Inferior parietal cortex (tissue), 1 donor: ENCODE results near the gene SGMS1.

Experiments
- DNase-seq: peaks from one replicate; pipeline ENCODE4 v3.0.0-alpha.2; 2016; ENCODE audit errors: extremely low spot score

The SGMS1 gene

GRCh38 chr10:50613150-50613549 is 10.6 kb downstream of the SGMS1 start:
- DNase-seq, result no peak

- DNase-seq, result no peak
Observed at GRCh38 chr10:50610368-50610767, 13.4 kb downstream of the SGMS1 start.

GRCh38 chr10:50607356-50607925 is 16.3 kb downstream of the SGMS1 start:
- DNase-seq, result no peak

GRCh38 chr10:50605951-50606270 is 17.8 kb downstream of the SGMS1 start:
- no peak for DNase-seq

GRCh38 chr10:50605269-50605950 is 18.3 kb downstream of the SGMS1 start:
- no peak for DNase-seq

- DNase-seq, result no peak
Observed at GRCh38 chr10:50604809-50605208, 18.9 kb downstream of the SGMS1 start.

- no peak for DNase-seq
Observed at GRCh38 chr10:50604049-50604640, 19.6 kb downstream of the SGMS1 start.

- DNase-seq, result no peak
Observed at GRCh38 chr10:50603151-50603850, 20.5 kb downstream of the SGMS1 start.

GRCh38 chr10:50601974-50602373 is 21.8 kb downstream of the SGMS1 start:
- DNase-seq, result no peak

GRCh38 chr10:50600831-50601477 is 22.8 kb downstream of the SGMS1 start:
- no peak for DNase-seq

- no peak for DNase-seq
Observed at GRCh38 chr10:50600286-50600685, 23.5 kb downstream of the SGMS1 start.

- no peak for DNase-seq
Observed at GRCh38 chr10:50596897-50597296, 26.9 kb downstream of the SGMS1 start.

- no peak for DNase-seq
Observed at GRCh38 chr10:50596456-50596855, 27.3 kb downstream of the SGMS1 start.

GRCh38 chr10:50595785-50596184 is 28.0 kb downstream of the SGMS1 start:
- DNase-seq, result no peak

- DNase-seq, result no peak
Observed at GRCh38 chr10:50593523-50594376, 30.0 kb downstream of the SGMS1 start.

GRCh38 chr10:50592961-50593418 is 30.8 kb downstream of the SGMS1 start:
- DNase-seq, result no peak

GRCh38 chr10:50590935-50591334 is 32.8 kb downstream of the SGMS1 start:
- no peak for DNase-seq

- no peak for DNase-seq
Observed at GRCh38 chr10:50586740-50587088, 37.0 kb downstream of the SGMS1 start.

GRCh38 chr10:50585921-50586739 is 37.6 kb downstream of the SGMS1 start:
- no peak for DNase-seq
